Caco-2 (cell line): ENCODE results near the gene CPN2. TPM values are rescaled to one million over a fixed set of nuclear protein-coding genes. Genes with fewer than 3 reads are reported as not detected.

Experiments
- BruUV-seq: library from RNA; stranded (reverse); fragments of 400-500 nt; replicated peaks from 2 replicates; lab custom pipeline; 2021; lab: Mats Ljungman, UMichigan
- CTCF ChIA-PET: fragments of 300-600 bp; sonication (Branson Sonifier 250); formaldehyde crosslinking; loops from one replicate; lab custom pipeline; 2022; ENCODE audit warnings: antibody characterized with exemption; lab: Charles Lee
- POLR2A ChIA-PET: fragments of 300-600 bp; sonication (Branson Sonifier 250); formaldehyde crosslinking; loops from one replicate; lab custom pipeline; 2022; ENCODE audit warnings: antibody characterized with exemption; lab: Charles Lee
- DNase-seq, 2 experiments: peaks; one replicate each; pipeline versions ENCODE4 v3.0.0 to v3.0.0-alpha.2; 2020 to 2022
- H3K27me3 ChIP-seq: replicated peaks from 2 replicates; pipeline ENCODE4 v1.6.0; 2011; ENCODE audit warnings: low read length; ENCODE audit not compliant: control insufficient read depth, insufficient read depth
- H3K36me3 ChIP-seq: 2 replicates; pipeline ENCODE4 v1.5.1; 2011; ENCODE audit warnings: low read length; ENCODE audit not compliant: control insufficient read depth, insufficient read depth
- H3K4me1 ChIP-seq: fragments of 250-450 bp; sonication (Bioruptor Pico); 2 replicates; pipeline ENCODE4 v1.5.1; 2020; ENCODE audit warnings: mild to moderate bottlenecking
- H3K4me3 ChIP-seq: 2 replicates; pipeline ENCODE4 v1.5.1; 2011; ENCODE audit warnings: low read depth, mild to moderate bottlenecking, control low read depth, low read length
- H3K9me3 ChIP-seq: fragments of 250-450 bp; sonication (Bioruptor Pico); 2 replicates; pipeline ENCODE4 v1.5.1; 2020; ENCODE audit warnings: mild to moderate bottlenecking, moderate library complexity
- H3K27ac Mint-ChIP-seq: one replicate; pipeline ENCODE4 v1.8.0; 2022; ENCODE audit warnings: mixed read lengths; ENCODE audit not compliant: unreplicated experiment
- H3K27me3 Mint-ChIP-seq: one replicate; pipeline ENCODE4 v1.8.0; 2022; ENCODE audit warnings: mixed read lengths; ENCODE audit not compliant: insufficient read depth, unreplicated experiment
- H3K36me3 Mint-ChIP-seq: one replicate; pipeline ENCODE4 v1.8.0; 2022; ENCODE audit warnings: mild to moderate bottlenecking, mixed read lengths; ENCODE audit not compliant: insufficient read depth, unreplicated experiment
- H3K4me1 Mint-ChIP-seq: one replicate; pipeline ENCODE4 v1.8.0; 2022; ENCODE audit warnings: low read depth, mixed read lengths; ENCODE audit not compliant: unreplicated experiment
- H3K4me3 Mint-ChIP-seq: one replicate; pipeline ENCODE4 v1.8.0; 2022; ENCODE audit warnings: mild to moderate bottlenecking, moderate library complexity, mixed read lengths; ENCODE audit not compliant: unreplicated experiment
- H3K9me3 Mint-ChIP-seq: one replicate; pipeline ENCODE4 v1.8.0; 2022; ENCODE audit warnings: mixed read lengths; ENCODE audit not compliant: unreplicated experiment
- CTCF ChIP-seq, 2 experiments: fragments of 200-600 bp in 1 of 2; IDR thresholded peaks; 1 replicate in 1 of 2; 2 replicates in 1 of 2; pipeline versions ENCODE4 v1.5.1 to v1.8.0; 2011 to 2022; ENCODE audit warnings: antibody characterized with exemption in 1 of 2, control low read depth in 1 of 2, inconsistent platforms in 1 of 2, low read depth in 1 of 2, low read length in 1 of 2, mild to moderate bottlenecking in 1 of 2, moderate library complexity in 1 of 2; ENCODE audit not compliant: insufficient read depth in 1 of 2, severe bottlenecking in 1 of 2, unreplicated experiment in 1 of 2
- intact Hi-C: fragments of 100-400 bp; cut with micrococcal nuclease; formaldehyde crosslinking; loops from one replicate; pipeline ENCODE4 v1.10.0; 2022; ENCODE audit not compliant: unreplicated experiment
- total RNA-seq: library from RNA; stranded (reverse); gene quantifications from 2 replicates; pipeline ENCODE4 v1.2.3, GENCODE V29; 2022

CPN2 gene
- total RNA-seq, 1 experiment from 2014 or later = not detected

DNA sequence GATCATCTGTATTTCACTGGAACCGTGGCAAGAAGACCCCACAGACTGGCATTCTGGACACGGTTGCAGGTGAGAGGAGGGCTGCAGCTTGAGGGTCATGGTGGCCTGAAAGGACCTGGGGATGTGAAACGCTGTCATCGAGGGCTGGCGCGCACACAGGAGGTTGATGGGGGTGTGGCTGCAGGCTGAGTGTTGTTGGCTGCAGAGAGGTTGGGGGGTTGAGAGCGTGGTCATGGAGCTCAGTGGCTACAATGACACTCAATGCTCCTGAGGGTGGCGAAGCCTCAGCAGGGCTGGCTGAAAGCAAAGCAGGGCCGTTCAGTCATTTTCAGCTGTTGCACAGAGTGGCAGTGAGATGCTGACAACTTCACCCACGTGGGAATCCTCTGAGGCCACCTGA lies 21.0 kb downstream of the CPN2 start:
- POLR2A ChIA-PET = no interaction called here
- BruUV-seq = no TSS peak
- Histone ChIP-seq H3K4me1 (peaks cover 21% of the 10 kb centered on the region), H3K9me3 (0 out of 2 replicates have a peak, but pooled peaks cover 6% of the 10 kb centered on the region), H3K36me3 (no peaks in the 10 kb centered on the region), H3K4me3 (no peak overlapping the region), H3K27me3 (no peaks in the 10 kb centered on the region)
- Mint-ChIP-seq H3K4me1 (peaks cover 15% of the 10 kb centered on the region), H3K36me3 (peaks cover 11% of the 10 kb centered on the region), H3K4me3 (no peak overlapping the region), H3K9me3 (no peaks in the 10 kb centered on the region), H3K27ac (no peak overlapping the region), H3K27me3 (no peaks in the 10 kb centered on the region)
- TF ChIP-seq CTCF (IDR thresholded peaks at IDR 0.05; ENCODE audit: insufficient read depth in 1 of 2, low read depth in 1 of 2, low read length in 1 of 2, severe bottlenecking in 1 of 2, unreplicated experiment in 1 of 2) = no peak
- no peak for DNase-seq
- CTCF ChIA-PET = no interaction called here
- intact Hi-C loops = loop anchor here (10.0 kb wide), 1 partner anchor 245 kb away; no protein-coding TSS in a partner anchor

- intact Hi-C loops = no loop called here
- ChIA-PET POLR2A (no interaction called here), CTCF (no interaction called here)
- no peak overlapping the region for H3K4me3 ChIP-seq
- no peak overlapping the region for H3K4me3 Mint-ChIP-seq
- no peaks in the 10 kb centered on the region for H3K36me3 ChIP-seq
- 0 out of 2 replicates have a peak, but pooled peaks cover 6% of the 10 kb centered on the region for H3K9me3 ChIP-seq
- H3K4me1 ChIP-seq = peaks cover 21% of the 10 kb centered on the region
- DNase-seq = no peak
- no peak for TF ChIP-seq CTCF (IDR thresholded peaks at IDR 0.05; ENCODE audit: insufficient read depth in 1 of 2, low read depth in 1 of 2, low read length in 1 of 2, severe bottlenecking in 1 of 2, unreplicated experiment in 1 of 2)
- H3K4me1 Mint-ChIP-seq = peaks cover 15% of the 10 kb centered on the region
- no peaks in the 10 kb centered on the region for H3K27me3 ChIP-seq
- H3K36me3 Mint-ChIP-seq = peaks cover 11% of the 10 kb centered on the region
- no peak overlapping the region for H3K27ac Mint-ChIP-seq
- BruUV-seq = no TSS peak
- no peaks in the 10 kb centered on the region for H3K9me3 Mint-ChIP-seq
- no peaks in the 10 kb centered on the region for H3K27me3 Mint-ChIP-seq
Observed at GRCh38 chr3:194329583-194329965, 21.6 kb downstream of the CPN2 start.

GRCh38 chr3:194328942-194329582 lies 22.1 kb downstream of the CPN2 start:
- BruUV-seq = no TSS peak

More at GRCh38 chr3:194328942-194329582, 22.1 kb downstream of the CPN2 start:
- Mint-ChIP-seq H3K9me3 (no peaks in the 10 kb centered on the region), H3K36me3 (peaks cover 11% of the 10 kb centered on the region), H3K27ac (no peak overlapping the region), H3K4me3 (no peak overlapping the region), H3K27me3 (no peaks in the 10 kb centered on the region), H3K4me1 (peaks cover 15% of the 10 kb centered on the region)
- Histone ChIP-seq H3K9me3 (0 out of 2 replicates have a peak, but pooled peaks cover 6% of the 10 kb centered on the region), H3K4me3 (no peak overlapping the region), H3K27me3 (no peaks in the 10 kb centered on the region), H3K36me3 (no peaks in the 10 kb centered on the region), H3K4me1 (peaks cover 23% of the 10 kb centered on the region)
- POLR2A ChIA-PET = no interaction called here
- intact Hi-C loops = no loop called here
- no peak for TF ChIP-seq CTCF (IDR thresholded peaks at IDR 0.05; ENCODE audit: insufficient read depth in 1 of 2, low read depth in 1 of 2, low read length in 1 of 2, severe bottlenecking in 1 of 2, unreplicated experiment in 1 of 2)
- CTCF ChIA-PET = no interaction called here
- no peak for DNase-seq
